SK-N-MC (cell line): ENCODE results near the gene R3HDM4.

ENCODE experiments used
- EZH2 ChIP-seq: fragments of 200-600 bp; sonication (generic); IDR thresholded peaks from one replicate; pipeline ENCODE4 v1.6.1; 2017; ENCODE audit warnings: antibody characterized with exemption
- FOXP2 ChIP-seq: optimal IDR thresholded peaks from 2 replicates; pipeline ENCODE3; 2011; ENCODE audit warnings: mild to moderate bottlenecking, moderate library complexity; ENCODE audit not compliant: insufficient read depth; ENCODE audit errors: extremely low read length, control extremely low read depth
- POLR2AphosphoS5 ChIP-seq: IDR thresholded peaks from 2 replicates; pipeline ENCODE4 v1.6.1; 2012; ENCODE audit warnings: mild to moderate bottlenecking, low read depth, low read length, borderline replicate concordance

DNA sequence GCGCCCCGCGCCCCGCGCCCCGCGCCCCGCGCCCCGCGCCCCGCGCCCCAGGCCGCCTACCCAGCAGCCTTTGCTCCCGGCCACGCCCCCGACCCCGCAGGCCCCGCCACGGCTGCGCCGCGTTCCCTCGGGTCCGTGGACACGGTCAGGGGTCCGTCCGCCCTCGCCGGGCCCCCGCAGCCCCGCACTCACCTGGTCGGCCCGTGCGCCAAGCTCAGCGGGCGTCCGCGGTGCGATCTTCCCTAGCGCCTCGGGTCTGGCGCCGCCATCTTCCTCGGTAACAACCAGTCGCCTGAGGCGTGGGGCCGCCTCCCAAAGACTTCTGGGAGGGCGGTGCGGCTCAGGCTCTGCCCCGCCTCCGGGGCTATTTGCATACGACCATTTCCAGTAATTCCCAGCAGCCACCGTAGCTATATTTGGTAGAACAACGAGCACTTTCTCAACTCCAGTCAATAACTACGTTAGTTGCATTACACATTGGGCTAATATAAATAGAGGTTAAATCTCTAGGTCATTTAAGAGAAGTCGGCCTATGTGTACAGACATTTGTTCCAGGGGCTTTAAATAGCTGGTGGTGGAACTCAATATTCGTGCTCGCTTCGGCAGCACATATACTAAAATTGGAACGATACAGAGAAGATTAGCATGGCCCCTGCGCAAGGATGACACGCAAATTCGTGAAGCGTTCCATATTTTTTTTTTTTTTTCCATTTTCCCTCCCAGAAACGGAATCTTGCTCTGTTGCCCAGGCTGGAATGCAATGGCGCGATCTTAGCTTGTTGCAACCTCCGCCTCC, 19.9 kb downstream of the R3HDM4 start, which contains the start of the genes MED16 and RNU6-9:
- TF ChIP-seq POLR2AphosphoS5 = peak; percentile 80; the same call in 1 of the 2 replicates
- no peak for TF ChIP-seq EZH2
- no peak for TF ChIP-seq FOXP2
